Heart right ventricle (tissue), 12 donors: ENCODE measurements around the gene CLK2. TPM values are rescaled to one million over a fixed set of nuclear protein-coding genes. Genes with fewer than 3 reads are reported as not detected.

Source experiments
- polyA plus RNA-seq, 2 donors: library from polyadenylated mRNA; stranded (reverse); fragments of 200-250 nt; gene quantifications; one replicate each; pipeline ENCODE4 v1.2.3, GENCODE V29; 2013
- total RNA-seq, 10 donors: library from RNA; stranded (reverse); fragmentation: NEBNext Ultra II Directional in 3 of 10; extraction: Animal tissue kit (Norgen Biotek cat#: 25700) in 3 of 10; gene quantifications; one replicate each; pipeline versions ENCODE4 v1.2.1 to v1.2.4, GENCODE V29; 2021 to 2023
- donor health status: ischemic (EF 13 %, LVEDD 7.1; RV severe dilation, severe dysfunction).
- donor health status: healthy with polysubstance abuse.
- donor health status: DM: no; HTN: yes; CAD: no.
- donor health status: DM: no; HTN: no; CAD: no.
- donor health status: ischemic (EF 25% LVEDD 6.9; RV normal size, moderate dysfunction).
- donor health status: ischemic (EF 25% LVEDD 5.7; RV mildly dilated, moderate dysfunction).
- donor health status: healthy.
- donor health status: nonischemic (EF 11% LVEDD 7.7; RV severe dilation, severe dysfunction).
- donor health status: DM: yes; HTN: yes; CAD: no.
- donor health status: PGD.
- donor health status: ischemic (EF 29% LVEDD 5.4; RV normal size, mild dysfunction).
- donor health status: nonischemic (EF 23%, LVEDD 6.1; RV moderate dilation, normal function).

The CLK2 gene
- total and polyA plus RNA-seq, 12 donors = 12.5 to 47.1 (median 18.0) TPM

Other genes starting within 250 kb of the CLK2 start
- under 1 TPM in 9 of 10 donors, not detected in 1; 0.15 to 0.67 (median 0.30) TPM for gene DCST2, start 239.7 kb downstream of the CLK2 start, total RNA-seq
- 1 to 10 TPM in 1 of 2 donors, under 1 TPM in 1; 0.38 to 1.8 TPM for gene DCST2, start 239.7 kb downstream of the CLK2 start, polyA plus RNA-seq
- gene DCST1, start 239.7 kb downstream of the CLK2 start, total RNA-seq = not detected
- gene DCST1, start 239.7 kb downstream of the CLK2 start, polyA plus RNA-seq = under 1 TPM in 1 of 2 donors, not detected in 1; 0.29 TPM
- 100 to 1,000 TPM in 1 of 10 donors, 10 to 100 TPM in 9; 46.7 to 146 (median 58.5) TPM for gene ADAM15, start 222.2 kb downstream of the CLK2 start, total RNA-seq
- gene ADAM15, start 222.2 kb downstream of the CLK2 start, polyA plus RNA-seq = 100 to 1,000 TPM; 144 to 305 TPM
- gene EFNA4, start 209.8 kb downstream of the CLK2 start, total RNA-seq = 1 to 10 TPM in 8 of 10 donors, under 1 TPM in 2; 0.49 to 2.8 (median 1.8) TPM
- 1 to 10 TPM; 4.2 to 5.4 TPM for gene EFNA4, start 209.8 kb downstream of the CLK2 start, polyA plus RNA-seq
- gene EFNA3, start 194.7 kb downstream of the CLK2 start, total RNA-seq = 1 to 10 TPM in 1 of 10 donors, under 1 TPM in 8, not detected in 1; 0.23 to 1.9 (median 0.46) TPM
- gene EFNA3, start 194.7 kb downstream of the CLK2 start, polyA plus RNA-seq = 1 to 10 TPM in 1 of 2 donors, under 1 TPM in 1; 0.95 to 1.8 TPM
- gene EFNA1, start 145.6 kb downstream of the CLK2 start, total RNA-seq = 10 to 100 TPM; 28.9 to 50.0 (median 35.6) TPM
- gene EFNA1, start 145.6 kb downstream of the CLK2 start, polyA plus RNA-seq = 100 to 1,000 TPM in 1 of 2 donors, 10 to 100 TPM in 1; 44.2 to 104 TPM
- gene SLC50A1, start 137.7 kb downstream of the CLK2 start, total RNA-seq = 10 to 100 TPM in 2 of 10 donors, 1 to 10 TPM in 8; 5.5 to 16.8 (median 7.9) TPM
- 10 to 100 TPM; 23.2 to 33.7 TPM for gene SLC50A1, start 137.7 kb downstream of the CLK2 start, polyA plus RNA-seq
- 10 to 100 TPM; 48.2 to 70.9 (median 53.4) TPM for gene DPM3, start 133.0 kb downstream of the CLK2 start, total RNA-seq
- gene DPM3, start 133.0 kb downstream of the CLK2 start, polyA plus RNA-seq = 100 to 1,000 TPM; 144 to 304 TPM
- gene KRTCAP2, start 100.2 kb downstream of the CLK2 start, total RNA-seq = 100 to 1,000 TPM in 9 of 10 donors, 10 to 100 TPM in 1; 96.1 to 173 (median 114) TPM
- 100 to 1,000 TPM; 302 to 355 TPM for gene KRTCAP2, start 100.2 kb downstream of the CLK2 start, polyA plus RNA-seq
- under 1 TPM in 2 of 10 donors, not detected in 8; 0.10 to 0.35 TPM for gene TRIM46, start 99.7 kb downstream of the CLK2 start, total RNA-seq
- under 1 TPM; 0.04 to 0.07 TPM for gene TRIM46, start 99.7 kb downstream of the CLK2 start, polyA plus RNA-seq
- 1 to 10 TPM; 3.8 to 8.8 (median 6.4) TPM for gene THBS3, start 65.6 kb downstream of the CLK2 start, total RNA-seq
- gene THBS3, start 65.6 kb downstream of the CLK2 start, polyA plus RNA-seq = 10 to 100 TPM in 1 of 2 donors, 1 to 10 TPM in 1; 4.9 to 23.5 TPM
- 10 to 100 TPM; 13.1 to 25.8 (median 17.1) TPM for gene MTX1, start 64.8 kb downstream of the CLK2 start, total RNA-seq
- gene MTX1, start 64.8 kb downstream of the CLK2 start, polyA plus RNA-seq = 10 to 100 TPM; 33.9 to 49.7 TPM
- gene ENTREP3, start 18.0 kb downstream of the CLK2 start, total RNA-seq = 10 to 100 TPM in 7 of 10 donors, 1 to 10 TPM in 3; 8.6 to 21.0 (median 11.3) TPM
- 10 to 100 TPM in 1 of 2 donors, 1 to 10 TPM in 1; 7.1 to 13.7 TPM for gene ENTREP3, start 18.0 kb downstream of the CLK2 start, polyA plus RNA-seq
- gene SCAMP3, start 11.1 kb downstream of the CLK2 start, total RNA-seq = 10 to 100 TPM; 54.1 to 73.1 (median 60.1) TPM
- gene SCAMP3, start 11.1 kb downstream of the CLK2 start, polyA plus RNA-seq = 100 to 1,000 TPM in 1 of 2 donors, 10 to 100 TPM in 1; 47.9 to 109 TPM
- 1 to 10 TPM in 5 of 10 donors, under 1 TPM in 5; 0.68 to 1.7 (median 1.0) TPM for gene HCN3, start 4.0 kb upstream of the CLK2 start, total RNA-seq
- 1 to 10 TPM in 1 of 2 donors, under 1 TPM in 1; 0.81 to 3.2 TPM for gene HCN3, start 4.0 kb upstream of the CLK2 start, polyA plus RNA-seq
- under 1 TPM in 1 of 10 donors, not detected in 9; 0.11 TPM for gene PKLR, start 27.9 kb upstream of the CLK2 start, total RNA-seq
- not detected for gene PKLR, start 27.9 kb upstream of the CLK2 start, polyA plus RNA-seq
- 100 to 1,000 TPM in 1 of 10 donors, 10 to 100 TPM in 9; 63.1 to 108 (median 76.9) TPM for gene FDPS, start 35.4 kb upstream of the CLK2 start, total RNA-seq
- 100 to 1,000 TPM; 109 to 113 TPM for gene FDPS, start 35.4 kb upstream of the CLK2 start, polyA plus RNA-seq
- 10 to 100 TPM; 11.4 to 22.8 (median 15.1) TPM for gene RUSC1, start 47.4 kb upstream of the CLK2 start, total RNA-seq
- gene RUSC1, start 47.4 kb upstream of the CLK2 start, polyA plus RNA-seq = 10 to 100 TPM; 25.0 to 26.4 TPM